Trophoblast cell (in vitro differentiated cells and primary cell): Measurements from ENCODE around the gene VAV1.

Source experiments
- DNase-seq, 2 donors: peaks; one replicate each; pipeline ENCODE4 v3.0.0-alpha.2; 2016
- H2AFZ ChIP-seq: 2 replicates; pipeline ENCODE4 v1.6.1; 2013; ENCODE audit warnings: low read length, moderate library complexity, mild to moderate bottlenecking; ENCODE audit not compliant: insufficient read depth, poor library complexity
- H2AK5ac ChIP-seq: 2 replicates; pipeline ENCODE4 v1.6.1; 2013; ENCODE audit warnings: mild to moderate bottlenecking, low read length
- H2BK120ac ChIP-seq: 2 replicates; pipeline ENCODE4 v1.6.1; 2013; ENCODE audit warnings: low read length, mild to moderate bottlenecking, moderate library complexity; ENCODE audit not compliant: insufficient read depth, poor library complexity
- H2BK12ac ChIP-seq: 2 replicates; pipeline ENCODE4 v1.6.1; 2013; ENCODE audit warnings: mild to moderate bottlenecking, low read length, moderate library complexity
- H2BK5ac ChIP-seq: 2 replicates; pipeline ENCODE4 v1.6.1; 2013; ENCODE audit warnings: low read length, low read depth, moderate library complexity, mild to moderate bottlenecking; ENCODE audit not compliant: poor library complexity
- H3K14ac ChIP-seq: 2 replicates; pipeline ENCODE4 v1.6.1; 2013; ENCODE audit warnings: mild to moderate bottlenecking, low read length
- H3K18ac ChIP-seq: 2 replicates; pipeline ENCODE4 v1.6.1; 2013; ENCODE audit warnings: mild to moderate bottlenecking, low read length
- H3K23ac ChIP-seq: 2 replicates; pipeline ENCODE4 v1.6.1; 2013; ENCODE audit warnings: low read length
- H3K27ac ChIP-seq: 2 replicates; pipeline ENCODE4 v1.5.1; 2013; ENCODE audit warnings: low read depth, mild to moderate bottlenecking, inconsistent platforms, low read length, moderate library complexity
- H3K27me3 ChIP-seq: 2 replicates; pipeline ENCODE4 v1.6.1; 2013; ENCODE audit warnings: inconsistent platforms, mild to moderate bottlenecking, low read length, moderate library complexity; ENCODE audit not compliant: insufficient read depth
- H3K36me3 ChIP-seq, 2 experiments: 1 replicate in 1 of 2; 2 replicates in 1 of 2; pipeline ENCODE4 v1.6.1; 2013; ENCODE audit warnings: low read length in 2 of 2, mild to moderate bottlenecking in 2 of 2, moderate library complexity in 1 of 2; ENCODE audit not compliant: insufficient read depth in 2 of 2, control insufficient read depth in 1 of 2
- H3K4ac ChIP-seq: 2 replicates; pipeline ENCODE4 v1.6.1; 2013; ENCODE audit warnings: low read depth, mild to moderate bottlenecking, low read length, moderate library complexity
- H3K4me1 ChIP-seq, 2 experiments: 1 replicate in 1 of 2; 2 replicates in 1 of 2; pipeline ENCODE4 v1.6.1; 2013; ENCODE audit warnings: low read length in 2 of 2, mild to moderate bottlenecking in 2 of 2, moderate library complexity in 1 of 2; ENCODE audit not compliant: insufficient read depth in 2 of 2, control insufficient read depth in 1 of 2
- H3K4me2 ChIP-seq: 2 replicates; pipeline ENCODE4 v1.6.1; 2013; ENCODE audit warnings: inconsistent platforms, mild to moderate bottlenecking, low read length, moderate library complexity
- H3K4me3 ChIP-seq: 2 replicates; pipeline ENCODE4 v1.5.1; 2013; ENCODE audit warnings: mild to moderate bottlenecking, low read depth, low read length, inconsistent platforms
- H3K79me1 ChIP-seq: one replicate; pipeline ENCODE4 v1.6.1; 2013; ENCODE audit warnings: low read length
- H3K79me2 ChIP-seq: 2 replicates; pipeline ENCODE4 v1.6.1; 2013; ENCODE audit warnings: low read length, mild to moderate bottlenecking; ENCODE audit not compliant: control insufficient read depth, insufficient read depth, poor library complexity
- H3K9ac ChIP-seq: 2 replicates; pipeline ENCODE4 v1.6.1; 2013; ENCODE audit warnings: mild to moderate bottlenecking, low read length
- H3K9me3 ChIP-seq: 2 replicates; pipeline ENCODE4 v1.6.1; 2013; ENCODE audit warnings: low read depth, mild to moderate bottlenecking, control low read depth, inconsistent platforms, low read length; ENCODE audit not compliant: insufficient read depth
- H4K12ac ChIP-seq: 2 replicates; pipeline ENCODE4 v1.6.1; 2013; ENCODE audit warnings: low read depth, mild to moderate bottlenecking, low read length, moderate library complexity
- H4K8ac ChIP-seq: 2 replicates; pipeline ENCODE4 v1.6.1; 2013; ENCODE audit warnings: low read depth, mild to moderate bottlenecking, low read length, moderate library complexity
- H4K91ac ChIP-seq: one replicate; pipeline ENCODE4 v1.6.1; 2013; ENCODE audit warnings: low read depth, mild to moderate bottlenecking, low read length, moderate library complexity
- WGBS: extraction: QIAGEN DNeasy Blood & Tissue Kit; methylation state at CpG from one replicate; pipeline ENCODE4 v1.1.7; 2013; ENCODE audit warnings: missing lambda C conversion rate; ENCODE audit not compliant: insufficient read length, insufficient coverage; ENCODE audit errors: extremely low coverage; 5-methylcytosine and 5-hydroxymethylcytosine counted together

The VAV1 gene

DNA sequence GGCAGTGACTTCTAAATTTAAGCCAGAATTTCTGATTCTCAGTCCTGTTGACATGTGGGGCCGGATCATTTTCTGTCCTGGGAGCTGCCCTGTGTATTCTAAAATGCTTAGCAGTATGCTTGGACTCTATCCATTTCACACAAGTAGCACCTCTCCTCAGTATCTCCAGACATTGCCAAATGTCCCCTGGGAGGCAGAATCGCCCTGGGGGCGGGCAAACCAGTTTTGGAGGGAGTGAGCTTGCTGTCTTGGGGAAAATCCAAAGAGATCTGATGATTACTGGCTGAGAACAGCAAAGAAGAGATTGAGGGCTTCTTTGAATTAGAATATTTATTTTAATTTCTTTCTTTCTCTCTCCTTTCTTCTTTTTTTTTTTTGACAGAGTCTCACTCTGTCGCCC, 16.4 kb downstream of the VAV1 start:
- Histone ChIP-seq H2AFZ (no peak overlapping the region), H3K9ac (no peak overlapping the region), H4K91ac (no peak overlapping the region), H3K9me3 (peaks cover 6% of the 10 kb centered on the region), H3K4me2 (no peak overlapping the region), H3K79me2 (no peaks in the 10 kb centered on the region), H2BK12ac (no peak overlapping the region), H3K14ac (no peak overlapping the region), H3K4me1 (peaks cover 0 to 2% of the 10 kb centered on the region in 2 experiments), H3K79me1 (no peaks in the 10 kb centered on the region), H3K4me3 (no peak overlapping the region), H3K4ac (no peak overlapping the region), H4K12ac (no peak overlapping the region), H2AK5ac (no peak overlapping the region), H2BK5ac (no peak overlapping the region), H3K27ac (no peak overlapping the region), H3K27me3 (no peaks in the 10 kb centered on the region), H4K8ac (no peak overlapping the region), H3K18ac (no peak overlapping the region), H3K36me3 (no peaks in the 10 kb centered on the region), H3K23ac (no peak overlapping the region), H2BK120ac (no peak overlapping the region)
- DNase-seq, result peak; percentile 78 to 92
- no CpG with 5 or more reads among the region's 4 CpGs for WGBS

DNA sequence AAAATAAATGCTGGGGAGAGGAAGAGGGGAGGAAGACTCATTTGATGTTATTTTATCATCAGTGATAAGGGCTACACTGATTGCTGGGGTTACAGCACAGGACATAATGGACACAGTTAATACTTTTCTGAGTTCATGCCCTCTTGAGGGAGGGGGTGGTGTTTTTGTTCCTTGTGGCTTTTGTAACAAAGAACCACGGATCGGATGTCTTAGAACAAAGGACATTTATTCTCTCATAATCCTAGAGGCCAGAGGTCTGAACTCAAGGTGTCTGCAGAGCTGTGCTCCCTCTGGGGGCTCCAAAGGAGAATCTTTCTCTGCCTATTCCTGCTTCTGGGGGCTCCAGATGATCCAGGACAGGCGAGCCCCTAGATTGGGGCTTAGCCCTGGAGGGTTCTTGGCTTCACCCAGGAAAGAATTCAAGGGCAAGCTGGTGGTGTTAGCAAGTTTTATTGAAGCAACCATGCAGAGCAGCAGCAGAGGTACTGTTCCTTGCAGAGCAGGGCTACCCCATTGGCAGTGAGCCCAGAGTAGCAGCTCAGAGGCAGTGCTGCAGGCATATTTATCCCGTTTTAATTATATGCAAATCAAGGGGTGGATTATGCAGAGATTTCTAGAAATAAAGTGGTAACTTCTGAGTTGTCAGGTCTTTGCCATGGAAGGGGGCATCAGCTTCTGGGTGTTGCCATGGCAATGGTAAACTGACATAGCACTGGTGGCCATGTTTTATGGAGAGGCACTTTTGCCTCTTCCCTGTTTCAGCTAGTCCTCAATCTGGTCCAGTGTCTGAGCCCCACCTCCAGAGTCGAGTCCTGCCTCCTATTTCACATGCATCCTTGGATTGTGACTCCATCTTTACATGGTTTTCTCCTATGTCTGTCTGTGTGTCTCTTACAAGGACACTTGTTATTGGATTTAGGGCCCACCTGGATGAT, 18.0 kb downstream of the VAV1 start:
- H2BK12ac ChIP-seq, result no peak overlapping the region
- no peak overlapping the region for H3K9ac ChIP-seq
- no peak overlapping the region for H3K4me3 ChIP-seq
- no CpG with 5 or more reads among the region's 5 CpGs for whole genome bisulfite sequencing
- H3K79me2 ChIP-seq, result no peaks in the 10 kb centered on the region
- H3K4ac ChIP-seq, result no peak overlapping the region
- no peak overlapping the region for H3K23ac ChIP-seq
- H3K4me1 ChIP-seq, result no peaks in the 10 kb centered on the region
- H4K12ac ChIP-seq, result no peak overlapping the region
- no peak overlapping the region for H3K4me2 ChIP-seq
- H4K91ac ChIP-seq, result no peak overlapping the region
- no peak for DNase-seq
- H3K27ac ChIP-seq, result no peak overlapping the region
- H3K27me3 ChIP-seq, result no peaks in the 10 kb centered on the region
- peaks cover 11% of the 10 kb centered on the region for H3K9me3 ChIP-seq
- H2BK5ac ChIP-seq, result no peak overlapping the region
- no peaks in the 10 kb centered on the region for H3K36me3 ChIP-seq
- H3K79me1 ChIP-seq, result no peaks in the 10 kb centered on the region
- no peak overlapping the region for H2AFZ ChIP-seq
- H2BK120ac ChIP-seq, result no peak overlapping the region
- H4K8ac ChIP-seq, result no peak overlapping the region
- no peak overlapping the region for H2AK5ac ChIP-seq
- no peak overlapping the region for H3K14ac ChIP-seq
- no peak overlapping the region for H3K18ac ChIP-seq

DNA sequence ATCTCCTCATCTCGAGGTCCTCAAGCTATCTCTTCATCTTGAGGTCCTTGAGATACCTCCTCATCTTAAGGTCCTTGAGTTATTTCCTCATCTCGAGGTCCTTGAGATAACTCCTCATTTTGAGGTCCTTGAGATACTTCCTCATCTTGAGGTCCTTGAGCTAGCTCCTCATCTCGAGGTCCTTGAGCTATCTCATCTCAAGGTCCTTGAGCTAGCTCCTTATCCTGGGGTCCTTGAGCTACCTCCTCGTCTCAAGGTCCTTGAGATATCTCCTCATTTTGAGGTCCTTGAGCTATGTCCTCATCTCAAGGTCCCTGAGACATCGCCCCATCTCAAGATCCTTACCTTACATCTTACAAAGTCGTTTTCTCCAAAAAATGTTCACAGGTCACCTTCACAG, 18.7 kb downstream of the VAV1 start:
- H3K18ac ChIP-seq, result no peak overlapping the region

DNA sequence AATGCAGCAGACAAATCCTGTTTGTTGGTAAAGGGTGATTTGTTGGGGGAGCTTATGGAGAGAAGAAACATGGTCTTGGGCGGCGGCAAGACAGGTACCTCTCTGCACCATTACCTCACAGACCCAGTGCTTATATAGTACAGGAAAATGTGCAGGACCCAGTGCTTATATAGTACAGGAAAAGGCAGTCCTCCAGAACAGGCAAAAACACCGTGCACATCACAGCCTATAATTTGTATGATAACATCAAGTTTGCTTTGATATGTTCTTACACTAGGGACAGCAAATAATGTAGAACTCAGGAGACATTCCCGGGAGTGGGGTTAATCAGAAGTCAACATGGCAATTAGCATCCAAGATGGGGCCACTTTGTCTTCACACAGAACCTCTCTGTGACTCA, 20.9 kb downstream of the VAV1 start:
- Histone ChIP-seq H2AFZ (no peak overlapping the region), H3K4ac (no peak overlapping the region), H4K12ac (no peak overlapping the region), H3K27me3 (no peaks in the 10 kb centered on the region), H2BK5ac (no peak overlapping the region), H3K4me2 (no peak overlapping the region), H3K18ac (no peak overlapping the region), H3K36me3 (no peaks in the 10 kb centered on the region), H2BK12ac (no peak overlapping the region), H3K4me3 (no peak overlapping the region), H3K4me1 (no peaks in the 10 kb centered on the region), H2AK5ac (no peak overlapping the region), H4K91ac (no peak overlapping the region), H3K14ac (no peak overlapping the region), H3K79me1 (no peaks in the 10 kb centered on the region), H2BK120ac (no peak overlapping the region), H4K8ac (no peak overlapping the region), H3K79me2 (no peaks in the 10 kb centered on the region), H3K9ac (no peak overlapping the region), H3K9me3 (peaks cover 11% of the 10 kb centered on the region), H3K27ac (no peak overlapping the region), H3K23ac (no peak overlapping the region)
- no CpG with 5 or more reads among the region's 4 CpGs for WGBS
- DNase-seq, result no peak

More for the DNA sequence above, 18.7 kb downstream of the VAV1 start:
- H2BK12ac ChIP-seq, result no peak overlapping the region
- H3K4me3 ChIP-seq, result no peak overlapping the region
- H3K79me1 ChIP-seq, result no peaks in the 10 kb centered on the region
- H3K4me2 ChIP-seq, result no peak overlapping the region
- H3K23ac ChIP-seq, result no peak overlapping the region
- no peaks in the 10 kb centered on the region for H3K36me3 ChIP-seq
- no peak overlapping the region for H4K12ac ChIP-seq
- H3K27ac ChIP-seq, result no peak overlapping the region
- H2AK5ac ChIP-seq, result no peak overlapping the region
- peaks cover 11% of the 10 kb centered on the region for H3K9me3 ChIP-seq
- no peak overlapping the region for H3K9ac ChIP-seq
- H3K14ac ChIP-seq, result no peak overlapping the region
- no peaks in the 10 kb centered on the region for H3K79me2 ChIP-seq
- no peak overlapping the region for H2BK5ac ChIP-seq
- no peak overlapping the region for H2AFZ ChIP-seq
- no peaks in the 10 kb centered on the region for H3K4me1 ChIP-seq
- H2BK120ac ChIP-seq, result no peak overlapping the region
- WGBS, result no CpG with 5 or more reads among the region's 6 CpGs
- no peak overlapping the region for H3K4ac ChIP-seq
- H4K8ac ChIP-seq, result no peak overlapping the region
- no peak overlapping the region for H4K91ac ChIP-seq
- no peaks in the 10 kb centered on the region for H3K27me3 ChIP-seq
- no peak for DNase-seq
